ENCODE measurements around the gene TLK1.

Gene TLK1

GRCh38 chr2:171142398-171142797, 18.3 kb downstream of the TLK1 start:
- no peak overlapping the region for H3K27ac ChIP-seq
- no peak for TF ChIP-seq CTCF (IDR thresholded peaks at IDR 0.05)
- no peak for TF ChIP-seq ZFX (IDR thresholded peaks at IDR 0.05; ENCODE audit: borderline replicate concordance)

GRCh38 chr2:171141320-171141719, 19.4 kb downstream of the TLK1 start:
- TF ChIP-seq CTCF (IDR thresholded peaks at IDR 0.05), result no peak
- no peak for TF ChIP-seq ZFX (IDR thresholded peaks at IDR 0.05; ENCODE audit: borderline replicate concordance)
- no peak overlapping the region for H3K27ac ChIP-seq

- TF ChIP-seq ZFX (IDR thresholded peaks at IDR 0.05; ENCODE audit: borderline replicate concordance) (no peak), CTCF (IDR thresholded peaks at IDR 0.05) (no peak)
- H3K27ac ChIP-seq, result no peak overlapping the region
Observed at GRCh38 chr2:171139860-171140259, 20.8 kb downstream of the TLK1 start.

GRCh38 chr2:171136024-171136423, 24.7 kb downstream of the TLK1 start:
- TF ChIP-seq CTCF (IDR thresholded peaks at IDR 0.05) (no peak), ZFX (IDR thresholded peaks at IDR 0.05; ENCODE audit: borderline replicate concordance) (no peak)
- H3K27ac ChIP-seq, result no peak overlapping the region

- H3K27ac ChIP-seq, result no peak overlapping the region
- TF ChIP-seq ZFX (IDR thresholded peaks at IDR 0.05; ENCODE audit: borderline replicate concordance) (no peak), CTCF (IDR thresholded peaks at IDR 0.05) (no peak)
Observed at GRCh38 chr2:171134624-171135230, 26.0 kb downstream of the TLK1 start.

GRCh38 chr2:171132086-171132485, 28.6 kb downstream of the TLK1 start:
- TF ChIP-seq ZFX (IDR thresholded peaks at IDR 0.05; ENCODE audit: borderline replicate concordance) (no peak), CTCF (IDR thresholded peaks at IDR 0.05) (no peak)
- H3K27ac ChIP-seq, result no peak overlapping the region

GRCh38 chr2:171128461-171128860, 32.2 kb downstream of the TLK1 start:
- TF ChIP-seq CTCF (IDR thresholded peaks at IDR 0.05) (no peak), ZFX (IDR thresholded peaks at IDR 0.05; ENCODE audit: borderline replicate concordance) (no peak)
- H3K27ac ChIP-seq, result no peak overlapping the region

All from 22Rv1 (cell line).